Muscle of back (tissue), 11 donors: ENCODE results near the gene BCO2. TPM values are rescaled to one million over a fixed set of nuclear protein-coding genes. Genes with fewer than 3 reads are reported as not detected.

Experiments
- DNase-seq, 3 donors: peaks; one replicate each; pipeline versions ENCODE4 v3.0.0 to v3.0.0-alpha.2; 2013
- polyA plus RNA-seq, 10 donors: library from polyadenylated mRNA; unstranded; fragments of 120-200 nt; gene quantifications; one replicate each; pipeline ENCODE4 v1.2.1, GENCODE V29; 2013; ENCODE audit not compliant: insufficient read length in 10 of 10

The BCO2 gene
- polyA plus RNA-seq, 10 donors = 4.0 to 12.2 (median 6.0) TPM

DNA sequence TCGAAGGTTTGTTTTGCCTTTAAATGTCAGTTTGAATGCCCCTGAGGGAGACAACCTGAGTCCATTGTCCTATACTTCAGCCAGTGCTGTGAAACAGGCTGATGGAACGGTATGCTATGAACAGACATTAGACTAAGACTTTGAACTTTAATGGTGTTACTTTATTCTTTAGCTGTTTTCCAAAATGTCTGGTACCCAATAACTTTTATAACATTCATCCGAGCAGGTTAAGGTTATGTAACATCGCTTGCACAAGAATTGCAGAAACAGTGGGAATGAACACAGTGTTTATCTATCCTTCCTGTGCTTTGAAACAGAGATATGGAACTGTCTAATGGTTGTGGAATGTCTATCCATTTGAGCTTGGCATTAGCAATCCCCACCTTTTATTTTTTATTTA, 38.4 kb downstream of the BCO2 start:
- no peak for DNase-seq

DNA sequence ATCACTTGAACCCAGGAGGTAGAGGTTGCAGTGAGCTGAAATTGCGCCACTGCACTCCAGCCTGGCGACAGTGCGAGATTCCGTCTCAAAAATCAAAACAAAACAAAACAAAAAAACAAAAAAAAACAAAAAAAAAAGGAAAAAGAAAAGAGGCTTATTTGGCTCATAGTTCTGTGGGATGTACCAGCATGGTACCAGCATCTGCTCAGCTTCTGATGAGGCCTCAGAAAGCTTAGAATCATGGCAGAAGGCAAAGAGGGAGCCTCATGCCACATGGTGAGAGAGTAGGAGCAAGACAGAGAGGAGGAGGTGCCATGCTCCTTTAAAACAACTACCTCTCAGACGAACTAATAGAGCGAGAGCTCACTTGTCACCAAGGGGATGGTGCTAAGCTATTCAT, 40.3 kb downstream of the BCO2 start:
- no peak for DNase-seq

DNA sequence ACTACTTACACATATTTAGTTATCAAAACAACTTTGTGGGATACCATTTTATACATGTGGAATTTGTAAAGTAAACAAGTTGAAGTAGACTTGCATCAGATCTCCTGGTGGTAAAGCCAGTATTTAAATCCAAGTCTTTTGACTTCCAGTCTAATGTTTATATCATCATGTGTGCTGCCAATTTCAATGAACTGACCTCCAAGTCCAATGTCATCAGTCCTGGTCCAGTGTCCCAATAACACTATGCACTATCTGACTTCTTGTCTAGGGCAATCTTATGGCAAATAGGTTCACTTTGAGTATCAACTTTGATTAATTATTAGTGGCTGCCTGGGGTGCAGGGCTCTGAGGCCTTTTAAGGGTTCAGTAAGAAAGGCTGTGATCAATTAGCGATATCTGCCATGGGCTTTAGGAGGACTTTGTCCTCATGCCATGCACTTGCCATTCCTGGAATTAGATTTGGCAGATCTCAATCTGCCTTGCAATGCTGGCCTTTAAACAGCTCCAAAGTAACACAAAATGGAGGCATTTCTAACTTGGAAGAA, 41.3 kb downstream of the BCO2 start:
- DNase-seq = no peak

DNA sequence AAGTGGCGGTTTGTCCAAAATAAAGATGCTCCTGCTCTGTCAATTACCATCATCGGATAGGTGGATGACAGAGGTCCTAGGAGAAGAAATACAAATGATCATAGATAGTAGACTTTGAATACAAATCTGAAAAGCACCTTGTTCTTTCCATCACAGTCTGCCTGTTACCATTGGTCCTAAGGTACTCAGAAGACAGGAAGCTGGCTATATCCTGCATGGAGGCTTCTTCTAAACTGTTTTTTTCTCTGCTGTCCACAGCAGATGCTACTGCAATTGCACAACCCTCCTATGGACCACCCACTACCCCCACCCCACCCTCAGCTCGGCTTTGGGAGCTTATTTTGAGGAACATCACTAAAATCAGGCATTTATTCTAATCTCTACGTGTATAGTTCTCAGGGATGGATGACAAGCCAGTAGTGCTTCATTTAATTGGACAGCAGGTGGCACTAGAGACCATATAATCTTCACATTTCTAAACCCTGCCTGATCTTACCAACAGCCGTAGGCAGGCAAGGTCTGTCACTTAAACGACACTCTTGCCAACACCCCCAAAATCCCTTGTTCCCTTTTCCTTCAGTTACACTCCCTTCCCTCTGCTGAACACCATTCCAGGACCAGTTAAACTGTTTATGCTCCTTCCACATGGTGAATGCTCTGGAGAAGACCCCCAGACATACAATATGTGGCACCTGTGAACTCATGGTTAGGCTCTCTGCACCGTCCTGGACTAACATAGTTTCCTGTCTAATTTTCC, 44.3 kb downstream of the BCO2 start:
- peak; percentile 73 to 85 (median 78) for DNase-seq

DNA sequence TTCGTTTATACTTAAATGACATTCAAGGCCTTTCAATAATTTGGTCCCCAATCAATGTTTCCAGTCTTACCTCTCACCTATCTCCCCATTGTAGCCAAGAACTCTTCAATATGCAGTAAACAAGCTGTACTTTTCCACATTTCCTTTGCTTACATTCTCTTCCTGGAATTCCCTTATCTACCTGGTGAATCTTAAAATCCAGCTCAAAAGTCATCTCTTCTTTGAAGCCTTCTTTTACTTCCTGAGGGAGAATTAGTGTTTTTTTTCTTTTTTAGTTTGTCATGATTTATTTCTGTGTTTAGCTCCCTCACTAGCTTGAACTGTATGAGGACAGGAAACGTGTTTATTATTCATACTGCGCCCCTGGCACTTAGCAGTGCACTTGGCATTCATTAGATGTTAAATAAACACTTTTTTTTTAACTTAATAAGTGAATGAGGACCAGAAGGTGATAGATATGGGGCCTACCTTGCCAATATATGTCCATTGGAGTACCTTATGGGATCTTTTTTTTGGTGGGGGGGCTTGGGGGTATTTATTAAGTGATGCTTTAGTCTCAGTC, 46.0 kb downstream of the BCO2 start:
- DNase-seq = no peak

DNA sequence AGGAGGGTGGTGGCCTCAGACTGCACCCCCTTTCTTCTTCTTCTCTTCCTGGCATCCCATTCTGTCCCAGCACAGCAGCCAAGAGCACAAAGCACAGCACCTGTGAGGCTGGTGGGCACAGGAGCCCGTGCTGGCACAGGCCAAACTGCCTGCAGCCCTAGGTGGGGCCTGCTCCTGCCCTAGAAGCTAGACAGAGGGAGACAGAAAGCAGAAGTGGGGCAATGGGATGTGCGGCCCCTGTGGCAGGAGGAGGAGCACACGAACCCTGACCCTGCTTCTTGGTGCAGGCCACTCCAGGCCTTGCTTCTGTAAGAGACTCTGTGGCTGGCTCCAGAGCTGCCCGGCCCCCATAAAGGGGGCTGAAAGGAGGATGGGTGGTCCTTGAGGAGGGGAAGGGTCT, 47.0 kb downstream of the BCO2 start:
- DNase-seq = no peak

DNA sequence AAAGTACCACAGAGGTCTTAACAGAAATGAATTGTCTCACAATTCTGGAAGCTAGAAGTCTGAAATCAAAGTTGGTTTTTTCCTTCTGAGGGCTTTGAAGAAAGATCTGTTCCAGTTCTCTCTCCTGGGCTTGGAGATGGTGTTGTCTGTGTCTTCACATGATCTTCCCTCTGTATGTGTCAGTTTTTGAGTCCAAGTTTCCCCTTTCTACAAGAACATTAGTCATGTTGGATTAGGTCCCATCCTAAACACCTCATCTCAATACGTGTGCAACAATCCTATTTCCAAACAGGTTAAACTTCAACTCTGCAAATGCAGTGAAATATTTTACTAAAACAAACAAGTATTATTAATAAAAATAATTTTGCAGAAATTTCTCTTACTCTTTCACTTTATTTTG, 47.8 kb downstream of the BCO2 start:
- no peak for DNase-seq

DNA sequence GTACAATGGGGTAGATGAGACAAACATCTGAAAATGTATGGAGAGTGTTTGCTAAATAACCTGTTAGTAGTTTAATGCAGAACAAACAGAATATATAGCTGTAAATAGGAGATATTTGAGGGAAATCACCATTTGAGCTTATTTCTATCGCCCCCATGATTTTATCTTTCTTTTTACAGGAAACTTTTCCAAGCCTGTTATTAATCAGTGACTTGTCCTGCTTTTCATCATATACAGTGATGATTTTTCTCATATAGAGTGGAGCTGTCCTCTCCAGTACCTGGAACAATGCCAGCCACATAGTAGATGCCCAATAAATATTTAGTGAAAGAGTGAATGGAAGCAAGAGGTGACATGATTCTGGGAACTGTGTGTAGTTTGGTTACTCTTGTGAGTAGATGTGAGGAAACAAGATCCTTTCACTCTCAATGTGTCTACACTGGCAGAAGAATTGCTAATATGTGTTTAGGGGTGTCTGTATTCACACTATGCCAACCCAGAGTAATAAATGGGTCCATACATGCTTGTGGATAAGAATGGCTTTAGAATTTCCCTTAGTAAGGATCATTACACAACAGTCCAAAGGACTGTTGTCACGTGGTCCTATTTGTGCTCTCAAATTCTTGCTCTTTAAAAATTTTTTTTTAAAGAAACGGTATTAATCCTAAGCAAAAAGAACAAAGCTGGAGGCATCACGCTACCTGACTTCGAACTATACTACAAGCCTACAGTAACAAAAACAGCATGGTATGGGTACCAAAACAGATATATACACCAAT, 48.6 kb downstream of the BCO2 start:
- no peak for DNase-seq

DNA sequence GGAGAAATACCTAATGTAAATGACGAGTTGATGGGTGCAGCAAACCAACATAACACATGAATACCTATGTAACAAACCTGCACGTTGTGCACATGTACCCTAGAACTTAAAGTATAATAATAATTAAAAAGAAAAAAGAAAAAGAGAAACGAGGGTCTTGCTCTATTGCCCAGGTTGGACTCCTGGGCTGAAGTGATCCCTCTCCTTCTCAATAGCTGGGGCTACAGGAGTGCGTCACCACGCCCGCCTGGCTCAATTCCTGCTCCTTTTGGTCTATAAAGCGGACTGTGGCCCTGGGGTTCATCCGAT, 50.4 kb downstream of the BCO2 start:
- DNase-seq = no peak

DNA sequence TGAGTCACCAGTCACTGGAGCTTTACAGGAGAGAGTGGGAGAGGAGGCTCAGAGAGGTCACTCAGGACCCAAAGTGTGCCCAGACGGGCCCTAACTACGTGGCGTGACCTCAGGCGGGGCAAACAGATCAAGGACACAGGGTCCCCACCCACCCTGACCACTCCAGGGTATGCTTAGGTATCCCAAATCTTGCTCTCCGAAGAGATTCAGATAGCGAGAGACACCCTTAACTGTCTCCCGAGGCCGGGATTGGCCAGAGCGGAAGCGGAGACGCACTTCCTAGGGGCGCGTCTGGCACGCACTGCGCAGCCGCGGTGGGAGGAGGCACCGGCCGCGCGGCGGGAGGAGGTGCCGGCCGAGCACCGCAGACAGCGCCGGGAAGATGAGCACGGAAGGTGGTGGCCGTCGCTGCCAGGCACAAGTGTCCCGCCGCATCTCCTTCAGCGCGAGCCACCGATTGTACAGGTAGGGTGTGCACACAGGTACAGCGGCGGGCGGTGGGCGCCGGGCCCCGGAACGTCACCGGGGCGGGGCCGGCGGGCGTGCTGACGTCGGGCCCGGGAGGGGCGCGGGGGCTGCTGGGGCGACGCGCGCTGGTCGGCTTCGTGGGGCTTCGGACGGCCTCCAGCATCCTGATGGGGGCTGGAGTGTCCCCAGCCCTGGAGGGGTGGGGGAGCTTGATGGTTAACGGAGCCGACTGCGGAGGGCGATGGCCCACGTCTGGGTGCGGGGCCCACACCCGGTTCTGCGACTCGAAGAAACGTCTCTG, 50.9 kb downstream of the BCO2 start, which contains the start of gene PTS:
Gene PTS, plus strand, starts transcription at position 367 of the 769 bp plus-strand sequence. Its CDS starts 16 bp downstream, at position 383.
- DNase-seq = peak; percentile 89 to 98 (median 94)

DNA sequence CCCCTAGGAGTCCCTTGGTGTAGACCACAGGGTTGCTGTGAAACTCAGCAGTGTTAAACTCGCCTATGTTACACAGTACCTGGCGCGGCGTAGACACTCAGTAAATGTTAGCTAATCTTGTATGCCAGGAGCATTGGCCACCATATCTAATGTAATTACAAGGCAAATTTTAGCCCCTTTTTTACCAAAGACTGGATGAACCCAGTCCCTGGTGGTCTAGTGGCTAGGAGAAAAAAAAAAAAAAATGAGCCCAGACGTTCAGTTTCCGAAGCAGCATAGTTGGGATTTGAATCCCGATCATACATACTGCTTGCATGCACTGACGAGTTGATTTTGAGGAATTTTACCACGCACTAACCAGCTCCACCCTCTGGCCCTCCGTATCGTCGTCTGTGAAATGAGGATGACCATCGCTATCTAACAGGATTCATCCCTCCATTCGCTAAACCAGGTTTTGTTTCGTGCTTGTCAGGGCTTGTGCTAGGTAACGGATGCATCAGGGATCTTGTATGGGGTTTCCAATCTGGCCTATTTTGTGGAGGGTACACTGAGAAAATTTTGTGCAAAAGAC, 51.6 kb downstream of the BCO2 start:
- peak in 1 of 3 donors; percentile 40 for DNase-seq

DNA sequence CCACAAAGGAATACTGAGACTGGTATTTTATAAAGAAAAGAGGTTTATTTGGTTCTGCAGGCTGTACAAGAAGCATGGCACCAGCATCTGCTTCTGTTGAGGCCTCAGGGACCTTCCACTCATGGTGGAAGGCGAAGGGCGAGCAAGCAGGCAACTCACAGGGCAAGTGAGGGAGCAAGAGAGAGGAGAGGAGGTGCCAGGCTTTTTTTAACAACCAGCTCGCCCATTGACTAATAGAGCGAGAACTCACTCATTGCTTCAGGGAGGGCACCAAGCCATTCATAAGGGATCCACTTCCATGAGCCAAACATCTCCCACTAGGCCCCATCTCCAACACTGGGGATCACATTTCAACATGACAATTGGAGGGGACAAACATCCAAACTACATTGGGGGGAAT, 52.2 kb downstream of the BCO2 start:
- no peak for DNase-seq

DNA sequence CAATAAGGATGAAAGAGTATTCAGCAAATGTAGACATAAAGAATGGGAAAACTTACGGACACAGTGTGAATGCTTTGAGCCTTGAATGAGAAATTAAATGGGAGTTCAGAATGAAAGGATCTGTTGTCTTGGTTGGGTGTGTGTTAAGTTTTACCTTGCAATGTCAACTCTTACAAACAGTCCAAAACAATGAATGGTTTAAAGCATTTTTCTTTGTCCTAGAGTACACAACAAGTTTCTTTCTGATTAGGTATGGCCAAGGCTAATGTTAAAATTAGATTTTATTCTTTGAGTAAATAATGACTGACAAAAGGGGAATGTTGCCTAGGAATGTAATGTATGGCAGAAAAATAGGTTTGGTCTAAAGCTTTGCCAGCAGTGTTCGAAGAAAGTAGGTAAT, 53.4 kb downstream of the BCO2 start:
- no peak for DNase-seq

DNA sequence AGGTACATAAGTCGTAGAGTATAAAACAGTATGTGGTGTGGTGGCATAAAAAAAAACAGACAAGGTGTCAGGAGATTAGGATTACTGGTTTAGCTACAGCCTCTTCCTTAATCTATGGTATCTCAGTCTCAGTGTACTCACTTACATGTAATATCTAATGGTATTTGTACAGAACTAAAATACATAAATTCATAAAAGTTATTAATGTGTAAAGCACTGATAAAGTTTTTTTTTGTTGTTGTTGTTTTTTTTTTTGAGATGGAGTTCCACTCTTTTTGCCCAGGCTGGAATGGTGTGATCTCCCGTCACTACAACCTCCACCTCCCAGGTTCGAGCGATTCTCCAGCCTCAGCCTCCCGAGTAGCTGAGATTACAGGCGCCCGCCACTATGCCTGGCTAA, 53.8 kb downstream of the BCO2 start:
- DNase-seq = no peak

DNA sequence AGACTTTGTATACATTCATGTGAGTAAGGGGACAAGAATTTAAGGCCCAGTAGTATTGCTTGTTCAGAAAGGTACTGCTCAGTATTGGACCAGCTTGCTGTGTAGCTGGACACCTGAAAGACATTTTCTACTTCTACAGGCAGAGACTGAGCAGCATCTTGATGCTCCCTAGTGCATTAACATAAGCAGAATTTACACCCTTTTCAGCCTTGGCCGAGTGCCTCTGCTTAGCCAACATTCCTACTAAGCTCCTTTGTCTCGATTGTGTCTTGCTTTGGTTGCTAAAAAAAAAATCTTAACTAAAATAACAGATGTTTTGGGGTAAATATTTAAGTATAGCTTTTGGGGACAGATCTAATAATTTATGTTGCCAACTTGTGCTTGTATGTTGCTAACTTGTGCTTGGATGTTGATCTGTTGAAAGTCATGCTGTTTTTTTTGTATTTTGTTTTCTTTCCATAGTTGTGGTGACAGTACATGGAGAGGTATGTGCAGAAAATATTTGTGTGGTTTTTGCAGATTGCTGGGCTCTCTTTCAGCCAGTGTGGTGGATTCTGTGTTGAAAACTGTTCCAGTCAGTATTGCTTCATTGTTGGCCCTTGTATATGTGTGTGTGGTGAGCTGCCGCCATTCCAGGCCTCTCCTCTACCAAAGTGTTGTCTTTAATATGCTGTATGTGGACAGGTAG, 54.6 kb downstream of the BCO2 start:
- peak in 1 of 3 donors; percentile 38 for DNase-seq

DNA sequence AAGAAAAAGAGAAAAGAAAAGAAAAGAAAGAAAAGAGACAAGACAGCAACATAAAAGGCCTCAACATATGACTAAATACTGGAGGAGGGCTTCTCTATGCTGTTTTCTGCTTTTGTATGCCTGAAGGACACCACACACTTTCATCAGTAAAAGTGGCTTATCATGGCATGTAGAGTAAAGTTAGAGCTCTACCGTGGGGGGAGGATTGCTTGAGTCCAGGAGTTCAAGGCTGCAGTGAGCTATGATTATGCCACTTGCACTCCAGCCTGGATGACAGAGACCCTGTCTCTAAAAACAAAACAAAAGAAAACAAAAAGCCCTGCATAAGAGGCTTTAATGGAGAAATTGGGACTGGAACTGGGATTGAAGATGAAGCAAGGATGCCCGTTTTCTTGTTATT, 56.6 kb downstream of the BCO2 start:
- no peak for DNase-seq

DNA sequence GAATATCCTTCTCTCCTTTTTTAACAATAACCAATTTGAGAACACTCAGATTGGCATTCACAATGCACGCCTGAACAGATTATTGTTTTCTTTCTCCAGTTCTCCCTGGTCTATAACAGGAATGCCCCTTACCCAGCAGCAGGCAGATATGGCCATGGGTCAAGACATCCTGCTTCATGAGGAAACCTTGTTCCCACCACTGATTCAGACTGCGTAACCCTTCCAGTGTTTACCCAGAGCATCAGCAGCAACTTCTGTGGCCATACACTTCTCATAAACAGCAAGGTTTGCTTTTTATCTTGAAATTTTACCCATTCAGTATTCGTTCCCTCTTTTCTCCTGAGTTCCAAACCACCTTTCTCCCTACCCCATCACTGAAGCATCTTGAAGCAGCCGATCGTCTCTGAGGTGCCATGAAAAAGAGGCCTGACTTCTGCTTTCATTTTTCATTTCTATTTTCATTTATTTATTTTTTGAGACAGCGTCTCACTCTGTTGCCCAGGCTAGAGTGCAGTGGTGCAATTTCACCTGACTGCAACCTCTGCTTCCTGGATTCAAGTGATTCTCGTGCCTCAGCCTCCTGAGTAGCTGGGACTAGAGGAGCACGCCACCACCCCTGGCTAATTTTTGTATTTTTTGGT, 60.6 kb downstream of the BCO2 start:
- DNase-seq = no peak

DNA sequence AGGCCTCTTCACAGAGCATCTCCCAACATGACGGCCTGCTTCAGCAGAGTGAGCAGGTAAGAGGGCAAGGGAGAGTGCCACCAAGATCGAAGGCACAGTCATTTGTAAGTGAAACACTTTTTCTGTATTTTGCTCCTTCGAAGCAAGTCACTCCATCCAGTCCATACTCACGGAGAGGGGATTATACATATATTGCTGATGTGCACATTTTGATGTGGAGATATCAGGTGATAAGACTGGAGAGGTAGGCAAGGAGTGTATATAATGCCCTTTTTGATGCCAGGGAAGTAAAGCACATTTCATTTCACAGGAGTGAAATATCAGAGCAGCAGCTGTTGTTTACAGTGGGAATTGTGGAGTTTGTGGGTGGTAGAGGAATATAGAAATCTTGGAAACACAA, 62.1 kb downstream of the BCO2 start:
- no peak for DNase-seq

DNA sequence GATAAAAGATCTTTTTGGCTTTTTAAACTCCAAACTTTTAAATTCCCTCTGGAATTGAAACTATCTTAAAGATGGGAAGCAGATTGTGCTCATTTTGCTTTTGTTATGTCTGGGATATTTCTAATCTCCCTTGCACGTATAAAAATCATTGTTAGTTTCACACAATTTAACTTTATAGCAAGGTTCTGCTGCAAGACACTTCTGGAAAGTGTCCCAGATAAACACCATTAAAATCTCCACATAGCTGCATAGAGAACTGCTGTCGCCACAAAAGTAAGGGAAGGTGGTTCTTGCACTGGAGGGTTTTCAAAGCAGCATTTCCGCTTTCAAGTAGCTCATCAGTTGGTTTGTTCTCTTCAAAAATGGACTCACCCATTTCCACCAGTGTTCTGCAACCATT, 62.7 kb downstream of the BCO2 start:
- no peak for DNase-seq

DNA sequence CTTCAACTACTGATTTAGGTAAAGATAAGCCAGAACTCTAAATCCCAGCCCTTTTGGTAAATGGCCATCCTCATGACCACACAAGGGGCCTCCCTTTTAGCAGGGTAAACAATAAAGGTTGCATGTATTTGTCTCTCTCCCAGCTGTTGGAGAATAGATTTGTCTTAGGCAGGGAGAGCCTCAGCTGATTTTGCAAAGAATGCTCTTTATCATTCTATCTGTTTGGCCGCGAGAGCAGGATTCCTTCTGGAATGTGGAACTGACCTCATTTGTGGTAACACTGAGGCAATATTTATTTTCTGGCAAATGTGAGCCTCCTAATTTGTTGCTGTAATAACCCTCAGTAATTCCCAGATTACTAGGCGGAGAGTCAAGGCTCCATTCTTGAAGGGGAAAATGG, 66.2 kb downstream of the BCO2 start:
- DNase-seq = no peak

DNA sequence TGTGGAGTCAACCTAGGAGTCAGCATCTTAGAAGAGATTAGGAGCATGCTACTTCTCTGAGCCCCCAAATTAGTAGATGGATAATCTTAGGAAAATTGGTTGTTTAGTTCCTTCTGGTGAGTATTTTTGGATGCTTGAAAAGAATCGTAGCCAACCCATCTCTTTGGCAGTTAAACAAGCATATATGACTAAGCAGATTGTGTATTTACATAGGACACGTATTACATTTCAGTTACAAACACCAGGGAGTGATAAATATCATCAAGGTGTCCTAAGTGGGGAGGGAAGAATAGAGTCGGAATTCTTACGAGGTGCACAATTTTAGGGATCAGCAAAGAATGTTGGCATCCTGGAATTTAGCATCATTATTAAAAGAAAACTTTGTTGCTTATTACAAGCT, 71.9 kb downstream of the BCO2 start:
- DNase-seq = no peak
